NCI-H128 (cell line): ENCODE measurements around the gene SF3B1.
"Not testable (repeated sequence)": the region's sequence is repeated elsewhere in the genome, so short reads cannot be mapped to it uniquely, and the experiment has no call there.

Source experiments
- DNase-seq: peaks from one replicate; lab custom pipeline; 2025; ENCODE audit not compliant: unreplicated experiment; lab: John Stamatoyannopoulos, UW

Gene SF3B1

GRCh38 chr2:197379308-197379917, 55.4 kb downstream of the SF3B1 start:
- DNase-seq = not testable (repeated sequence)

DNA sequence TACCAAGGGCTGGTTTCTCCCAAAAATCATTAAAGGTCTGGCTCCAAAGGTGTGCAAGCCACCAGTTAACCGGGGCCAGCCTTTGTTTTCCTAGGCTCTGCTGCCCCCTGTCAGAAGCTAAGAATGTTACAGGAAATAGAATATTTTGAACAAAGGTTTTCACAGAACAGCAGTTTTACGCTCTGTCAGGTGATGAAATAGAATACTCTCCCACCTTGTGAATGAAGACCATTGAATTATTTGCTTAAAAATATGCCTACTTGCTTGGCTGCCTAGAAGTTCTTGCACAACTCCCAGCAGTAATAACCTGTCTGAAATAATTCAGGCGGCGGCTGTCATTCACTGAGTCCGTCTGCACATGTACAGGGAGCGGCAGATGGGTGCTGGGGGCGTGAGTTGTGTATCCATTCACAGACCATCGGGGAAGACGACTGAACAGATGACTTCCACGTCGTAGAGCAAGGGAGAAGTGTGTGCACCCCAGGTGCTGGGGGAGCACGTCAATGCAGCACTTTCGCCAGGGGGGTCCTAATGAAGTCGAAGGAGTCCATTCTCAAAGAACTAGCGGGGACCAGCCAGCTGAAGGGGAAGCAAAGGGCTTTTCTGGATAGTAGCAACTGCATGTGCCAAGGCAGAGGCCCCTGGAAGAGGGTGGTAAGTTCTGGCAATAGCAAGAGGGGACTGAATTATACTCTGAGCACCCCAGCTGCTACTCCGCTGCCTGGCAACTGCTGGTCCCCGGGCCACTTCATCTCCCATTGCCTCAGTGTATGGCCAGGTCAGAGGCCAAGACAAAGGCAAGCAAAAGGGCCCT, 56.1 kb downstream of the SF3B1 start:
- DNase-seq = no peak

DNA sequence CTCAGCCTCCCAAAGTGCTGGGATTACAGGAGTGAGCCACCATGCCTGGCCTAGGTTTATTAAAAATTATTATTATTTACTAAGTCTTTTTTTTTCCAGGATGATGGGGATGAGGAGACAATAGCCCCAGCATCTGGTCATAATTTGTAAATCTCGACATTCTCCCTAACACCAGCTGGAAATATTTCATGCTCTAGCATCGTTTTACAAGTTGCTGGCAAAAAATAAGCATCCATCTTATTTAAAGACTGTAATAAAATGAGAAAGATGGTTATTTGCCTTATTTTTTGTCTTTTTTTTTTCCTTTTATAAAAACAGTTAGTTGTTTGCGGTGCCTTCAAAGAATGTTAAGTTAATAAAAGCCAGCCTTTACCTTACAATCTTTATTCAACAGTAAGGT, 56.7 kb downstream of the SF3B1 start:
- DNase-seq = no peak

- no peak for DNase-seq
Measured at GRCh38 chr2:197377670-197378069, 57.2 kb downstream of the SF3B1 start.

- DNase-seq = no peak
Measured at GRCh38 chr2:197372592-197372991, 62.2 kb downstream of the SF3B1 start.

DNA sequence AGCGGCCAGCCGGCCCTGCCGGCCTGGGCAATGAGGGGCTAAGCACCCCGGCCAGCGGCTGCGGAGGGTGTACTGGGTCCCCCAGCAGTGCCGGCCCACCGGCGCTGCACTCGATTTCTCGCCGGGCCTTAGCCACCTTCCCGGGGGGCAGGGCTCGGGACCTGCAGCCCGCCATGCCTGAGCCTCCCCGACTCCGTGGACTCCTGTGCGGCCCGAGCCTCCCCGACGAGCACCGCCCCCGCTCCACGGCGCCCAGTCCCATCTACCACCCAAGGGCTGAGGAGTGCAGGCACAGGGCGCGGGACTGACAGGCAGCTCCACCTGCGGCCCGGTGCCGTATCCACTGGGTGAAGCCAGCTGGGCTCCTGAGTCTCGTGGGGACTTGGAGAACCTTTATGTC, 64.2 kb downstream of the SF3B1 start:
- DNase-seq = not testable (repeated sequence)

- no peak for DNase-seq
Measured at GRCh38 chr2:197369933-197370320, 64.9 kb downstream of the SF3B1 start.

- DNase-seq = no peak
Measured at GRCh38 chr2:197369228-197369932, 65.4 kb downstream of the SF3B1 start.

DNA sequence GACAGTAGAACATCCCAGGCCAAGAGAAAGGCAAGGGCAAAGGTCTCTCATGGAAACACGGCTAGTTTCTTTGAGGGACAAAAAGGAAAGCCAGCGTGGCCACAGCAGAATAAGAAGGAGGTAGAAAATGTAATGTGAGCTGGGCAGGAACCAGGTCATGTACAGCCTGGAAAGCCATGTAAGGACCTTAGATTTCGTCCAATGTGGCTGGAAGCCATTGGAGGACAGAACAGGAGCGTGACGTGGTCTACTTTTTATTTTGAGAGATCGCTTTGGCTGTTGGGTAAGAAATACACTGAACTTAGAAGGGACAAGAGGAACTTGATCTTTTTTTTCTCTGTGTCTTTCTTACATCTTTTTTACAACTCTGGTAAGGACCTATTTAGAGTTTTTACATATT, 66.4 kb downstream of the SF3B1 start:
- DNase-seq = no peak

GRCh38 chr2:197363998-197364397, 70.8 kb downstream of the SF3B1 start:
- no peak for DNase-seq

DNA sequence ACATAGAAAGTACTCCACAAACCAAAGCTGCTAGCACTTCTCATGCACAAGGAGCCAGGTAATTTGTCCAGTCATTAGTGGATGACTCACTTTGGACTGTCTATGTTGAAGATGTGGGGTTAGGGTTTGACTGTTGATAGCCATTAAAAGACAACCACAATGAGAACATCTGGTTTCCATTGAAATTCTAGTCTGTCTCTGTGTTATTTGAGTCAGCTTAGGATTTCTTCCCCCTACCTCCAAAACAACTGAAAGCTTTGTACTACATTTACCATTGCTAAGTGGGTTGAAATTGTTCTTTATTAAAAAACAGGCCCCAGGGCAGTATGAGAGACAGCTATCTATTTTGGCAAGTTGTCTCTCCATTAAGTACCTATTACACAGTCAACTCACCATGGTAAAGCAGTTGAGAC, 74.1 kb downstream of the SF3B1 start:
- DNase-seq = no peak

DNA sequence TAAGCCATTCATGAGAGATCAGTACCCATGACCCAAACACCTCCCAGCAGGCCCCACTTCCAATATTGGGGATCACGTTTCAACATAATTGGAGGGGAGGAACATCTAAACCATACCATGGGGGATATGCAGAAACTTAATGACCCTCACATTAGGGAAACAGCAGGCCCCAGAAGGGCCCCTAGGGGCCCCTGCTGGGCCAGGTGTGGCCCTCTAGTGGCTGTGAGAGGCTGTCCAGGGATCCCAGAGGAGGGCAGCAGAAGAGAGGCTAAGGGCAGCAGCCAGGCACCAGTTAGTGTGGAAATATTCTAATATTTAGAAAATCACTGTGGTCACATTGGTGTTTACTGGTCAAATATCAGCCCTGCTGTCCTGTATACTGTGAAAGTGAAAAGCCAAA, 75.0 kb downstream of the SF3B1 start:
- no peak for DNase-seq

- DNase-seq = no peak
Measured at GRCh38 chr2:197358931-197359330, 75.9 kb downstream of the SF3B1 start.

DNA sequence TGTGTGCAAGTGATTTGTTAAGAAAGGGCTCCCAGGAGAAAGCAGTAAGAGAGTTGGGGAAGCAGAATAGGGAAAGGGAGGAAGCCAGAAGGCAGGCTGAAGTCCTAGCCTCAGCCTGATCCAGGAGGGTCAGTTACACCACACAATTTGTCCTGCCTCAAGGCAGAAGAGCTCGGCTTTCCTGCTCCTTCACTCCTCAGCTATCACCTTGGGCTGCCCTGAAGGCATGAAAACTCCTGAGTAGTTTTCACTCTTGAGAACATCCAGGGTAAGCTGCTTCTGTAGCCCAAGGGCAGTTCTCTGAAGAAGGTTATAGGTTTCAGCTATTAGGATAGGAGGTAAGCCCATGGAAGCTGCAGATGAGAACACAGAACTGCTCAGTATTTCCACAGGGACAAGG, 76.8 kb downstream of the SF3B1 start:
- no peak for DNase-seq

DNA sequence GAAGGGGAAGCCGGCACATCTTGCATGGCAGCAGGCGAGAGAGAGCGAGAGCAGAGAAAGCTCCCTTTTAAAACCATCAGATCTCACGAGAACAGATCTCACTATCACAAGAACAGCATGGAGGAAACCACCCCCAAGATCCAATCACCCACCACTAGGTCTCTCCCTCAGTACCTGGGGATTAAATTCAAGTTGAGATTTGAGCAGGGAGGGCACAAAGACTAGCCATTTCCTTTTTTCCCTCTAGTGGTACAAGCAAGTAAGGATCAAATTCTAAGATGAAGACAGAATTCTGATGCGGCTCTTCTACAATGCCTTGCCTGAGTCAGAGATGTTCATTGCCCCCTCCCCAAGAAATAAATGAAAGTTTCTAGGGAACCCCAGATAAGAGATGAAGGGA, 78.7 kb downstream of the SF3B1 start:
- no peak for DNase-seq

DNA sequence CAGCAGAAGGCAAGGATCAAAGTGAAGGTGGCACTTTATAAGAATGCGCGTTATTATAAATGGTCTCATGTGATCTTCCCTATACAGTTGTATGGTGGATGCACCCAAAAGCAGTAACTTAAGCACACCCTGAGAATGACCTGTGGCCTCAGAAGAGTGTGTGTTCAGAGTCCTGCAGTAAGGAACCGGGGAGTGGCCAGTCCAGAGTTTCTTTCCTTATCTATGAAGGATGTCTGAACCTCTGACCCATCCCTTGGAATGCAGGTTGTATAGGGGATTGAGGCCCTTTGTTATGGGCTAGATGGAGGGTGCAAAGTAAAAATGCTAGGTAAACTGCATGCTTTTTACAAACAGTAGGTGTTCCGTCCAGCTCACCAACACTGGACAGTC, 80.7 kb downstream of the SF3B1 start:
- no peak for DNase-seq

DNA sequence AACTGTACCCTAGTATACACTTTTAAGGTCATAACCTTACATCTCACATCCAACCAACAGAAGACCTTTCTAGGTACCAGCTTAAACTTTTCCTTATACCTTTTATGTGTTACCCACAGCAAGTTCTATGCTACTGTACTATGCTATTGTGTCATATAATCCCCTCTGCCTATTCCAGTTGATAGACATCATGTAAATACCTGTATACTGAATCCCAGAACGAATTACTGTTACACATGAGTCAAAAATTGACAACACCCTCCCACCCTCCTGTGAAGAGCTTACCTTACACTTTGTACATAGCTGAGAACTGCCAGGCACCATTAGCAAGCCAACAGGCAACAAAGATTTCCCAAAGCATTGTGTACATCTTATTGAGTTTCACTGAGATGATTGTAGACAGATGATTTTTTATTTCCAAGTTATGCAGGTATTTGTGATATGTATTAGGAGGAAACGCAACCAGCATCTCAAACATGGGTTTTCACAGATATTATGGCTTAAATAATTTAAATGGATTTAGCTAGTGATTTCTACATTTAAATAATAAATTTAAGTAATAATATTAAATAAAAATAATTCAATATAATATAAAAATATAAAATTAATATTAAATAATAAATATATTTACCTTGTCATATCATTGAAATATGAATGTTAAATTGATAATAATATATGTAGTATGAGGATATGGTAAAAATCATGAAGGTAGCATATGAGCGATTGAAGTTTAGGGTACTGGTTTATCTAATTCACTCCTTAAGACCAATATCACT, 81.2 kb downstream of the SF3B1 start:
- no peak for DNase-seq

- no peak for DNase-seq
Measured at GRCh38 chr2:197349699-197350098, 85.1 kb downstream of the SF3B1 start.

DNA sequence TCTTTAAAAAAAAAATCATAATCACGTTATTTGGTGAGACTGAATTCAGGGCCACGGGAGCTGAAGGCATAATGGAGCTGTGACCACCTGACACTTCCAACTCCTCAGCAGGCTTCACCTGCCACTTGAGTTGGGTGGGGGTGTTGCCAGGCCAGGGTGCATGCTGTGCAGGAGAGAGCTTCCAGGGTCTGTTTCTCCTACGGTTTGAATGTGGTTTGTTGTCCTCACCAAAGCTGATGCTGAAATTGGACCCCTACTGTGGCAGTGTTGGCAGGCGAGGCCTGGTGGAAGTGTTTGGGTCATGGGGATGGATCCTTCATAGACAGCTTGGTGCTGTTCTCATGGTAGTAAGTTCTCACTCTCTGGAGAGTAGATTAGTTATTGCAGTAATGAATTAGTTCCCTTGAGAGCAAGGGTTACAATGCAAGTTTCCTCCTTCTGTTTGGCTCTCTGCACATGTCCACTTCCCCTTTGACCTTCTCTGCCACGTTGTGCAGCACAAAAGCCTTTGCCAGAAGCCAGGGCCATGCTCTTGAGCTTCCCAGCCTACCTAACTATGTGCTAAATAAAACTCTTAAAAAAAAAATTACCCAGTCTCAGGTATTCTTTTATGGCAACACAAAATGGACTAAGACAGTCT, 86.0 kb downstream of the SF3B1 start:
- DNase-seq = no peak

GRCh38 chr2:197345846-197346370, 88.9 kb downstream of the SF3B1 start:
- no peak for DNase-seq

GRCh38 chr2:197343968-197344367, 90.9 kb downstream of the SF3B1 start:
- DNase-seq = not testable (repeated sequence)
